HG02938 (cell line): ENCODE data around the gene SIRPA.

ENCODE experiments used
- ATAC-seq: cut with Tn5 transposase; IDR thresholded peaks from one replicate; pipeline ENCODE4 v1.9.1; 2021; ENCODE audit warnings: mild to moderate bottlenecking, moderate library complexity; ENCODE audit not compliant: unreplicated experiment

SIRPA gene

GRCh38 chr20:1930165-1930564 is 35.0 kb downstream of the SIRPA start:
- no peak for ATAC-seq

- ATAC-seq: no peak
Measured at GRCh38 chr20:1931830-1932229, 36.6 kb downstream of the SIRPA start.

- ATAC-seq: no peak
Measured at GRCh38 chr20:1932971-1933370, 37.8 kb downstream of the SIRPA start.

GRCh38 chr20:1933465-1933870 is 38.3 kb downstream of the SIRPA start:
- no peak for ATAC-seq

GRCh38 chr20:1934156-1934555 is 38.9 kb downstream of the SIRPA start:
- ATAC-seq: no peak

- no peak for ATAC-seq
Measured at GRCh38 chr20:1934721-1935573, 39.7 kb downstream of the SIRPA start.

GRCh38 chr20:1935696-1936366 is 40.6 kb downstream of the SIRPA start:
- no peak for ATAC-seq

- ATAC-seq: no peak
Measured at GRCh38 chr20:1937316-1937976, 42.2 kb downstream of the SIRPA start.

GRCh38 chr20:1938464-1939269 is 43.5 kb downstream of the SIRPA start:
- ATAC-seq: no peak

- ATAC-seq: no peak
Measured at GRCh38 chr20:1939270-1939595, 44.0 kb downstream of the SIRPA start.

- ATAC-seq: no peak
Measured at GRCh38 chr20:1940581-1940980, 45.4 kb downstream of the SIRPA start.

GRCh38 chr20:1941226-1941625 is 46.0 kb downstream of the SIRPA start:
- ATAC-seq: no peak

- ATAC-seq: no peak
Measured at GRCh38 chr20:1942061-1942460, 46.9 kb downstream of the SIRPA start.

GRCh38 chr20:1942486-1943274 is 47.5 kb downstream of the SIRPA start:
- no peak for ATAC-seq

- no peak for ATAC-seq
Measured at GRCh38 chr20:1943275-1944002, 48.2 kb downstream of the SIRPA start.

- no peak for ATAC-seq
Measured at GRCh38 chr20:1944345-1945091, 49.3 kb downstream of the SIRPA start.

GRCh38 chr20:1945134-1945618 is 50.0 kb downstream of the SIRPA start:
- ATAC-seq: no peak

- ATAC-seq: no peak
Measured at GRCh38 chr20:1945660-1946059, 50.5 kb downstream of the SIRPA start.

- ATAC-seq: no peak
Measured at GRCh38 chr20:1946442-1946761, 51.2 kb downstream of the SIRPA start.
